Smooth muscle cell (in vitro differentiated cells): ENCODE results near the gene OXSR1. TPM values are rescaled to one million over a fixed set of nuclear protein-coding genes. Genes with fewer than 3 reads are reported as not detected.

Experiments used
- DNase-seq: peaks from one replicate; lab custom pipeline; 2025; ENCODE audit not compliant: unreplicated experiment; lab: John Stamatoyannopoulos, UW
- H2AFZ ChIP-seq: fragments of 200-600 bp; sonication (generic); 2 replicates; pipeline ENCODE4 v1.6.0; 2016; ENCODE audit warnings: antibody characterized with exemption, low read depth, mild to moderate bottlenecking
- H3F3A ChIP-seq: fragments of 200-600 bp; sonication (generic); 2 replicates; pipeline ENCODE4 v1.6.0; 2017; ENCODE audit warnings: antibody characterized with exemption, low read depth
- H3K27ac ChIP-seq: fragments of 200-600 bp; sonication (generic); 2 replicates; pipeline ENCODE4 v1.5.1; 2016; ENCODE audit warnings: low read depth, mild to moderate bottlenecking
- H3K27me3 ChIP-seq: fragments of 200-600 bp; sonication (generic); 2 replicates; pipeline ENCODE4 v1.6.1; 2016; ENCODE audit warnings: low read depth, mild to moderate bottlenecking
- H3K36me3 ChIP-seq: fragments of 200-600 bp; sonication (generic); 2 replicates; pipeline ENCODE4 v1.5.1; 2016; ENCODE audit warnings: low read depth
- H3K4me1 ChIP-seq: fragments of 200-600 bp; sonication (generic); 2 replicates; pipeline ENCODE4 v1.5.1; 2016; ENCODE audit warnings: low read depth
- H3K4me2 ChIP-seq: fragments of 200-600 bp; sonication (generic); 2 replicates; pipeline ENCODE4 v1.6.0; 2016; ENCODE audit warnings: mild to moderate bottlenecking
- H3K4me3 ChIP-seq: fragments of 200-600 bp; sonication (generic); 2 replicates; pipeline ENCODE4 v1.5.1; 2016; ENCODE audit warnings: mild to moderate bottlenecking
- H3K79me2 ChIP-seq: fragments of 200-600 bp; sonication (generic); 2 replicates; pipeline ENCODE4 v1.6.0; 2016; ENCODE audit warnings: low read depth, mild to moderate bottlenecking
- H3K9ac ChIP-seq: fragments of 200-600 bp; sonication (generic); 2 replicates; pipeline ENCODE4 v1.6.0; 2016; ENCODE audit warnings: low read depth
- H3K9me3 ChIP-seq: fragments of 200-600 bp; sonication (generic); replicated peaks from 2 replicates; pipeline ENCODE4 v1.5.1; 2016; ENCODE audit warnings: low read depth
- H4K20me1 ChIP-seq: fragments of 200-600 bp; sonication (generic); 2 replicates; pipeline ENCODE4 v1.6.0; 2016; ENCODE audit warnings: low read depth
- WGBS: methylation state at CpG from one replicate; pipeline ENCODE4 v1.1.7; 2016; ENCODE audit warnings: low lambda C conversion rate; 5-methylcytosine and 5-hydroxymethylcytosine counted together
- polyA plus RNA-seq: library from polyadenylated mRNA; unstranded; fragments of >200 nt; fragmentation: Nextera tagmentation; extraction: Ambion mirVana; gene quantifications from 2 replicates; pipeline ENCODE4 v1.2.1, GENCODE V29; 2016
- total RNA-seq: library from RNA; depleted of rRNA; stranded (reverse); fragments of >200 nt; gene quantifications from 2 replicates; pipeline ENCODE4 v1.2.3, GENCODE V29; 2014
- TF ChIP-seq, protein P1 (sequence below): fragments of 200-600 bp; sonication (generic); IDR thresholded peaks from 2 replicates; pipeline ENCODE4 v1.5.1; 2017; ENCODE audit warnings: borderline replicate concordance, mild to moderate bottlenecking, antibody characterized with exemption; ENCODE audit not compliant: insufficient read depth, poor library complexity, severe bottlenecking

The OXSR1 gene
- total and polyA plus RNA-seq, 2 experiments from 2014 or later = 11.9 to 50.6 TPM

DNA sequence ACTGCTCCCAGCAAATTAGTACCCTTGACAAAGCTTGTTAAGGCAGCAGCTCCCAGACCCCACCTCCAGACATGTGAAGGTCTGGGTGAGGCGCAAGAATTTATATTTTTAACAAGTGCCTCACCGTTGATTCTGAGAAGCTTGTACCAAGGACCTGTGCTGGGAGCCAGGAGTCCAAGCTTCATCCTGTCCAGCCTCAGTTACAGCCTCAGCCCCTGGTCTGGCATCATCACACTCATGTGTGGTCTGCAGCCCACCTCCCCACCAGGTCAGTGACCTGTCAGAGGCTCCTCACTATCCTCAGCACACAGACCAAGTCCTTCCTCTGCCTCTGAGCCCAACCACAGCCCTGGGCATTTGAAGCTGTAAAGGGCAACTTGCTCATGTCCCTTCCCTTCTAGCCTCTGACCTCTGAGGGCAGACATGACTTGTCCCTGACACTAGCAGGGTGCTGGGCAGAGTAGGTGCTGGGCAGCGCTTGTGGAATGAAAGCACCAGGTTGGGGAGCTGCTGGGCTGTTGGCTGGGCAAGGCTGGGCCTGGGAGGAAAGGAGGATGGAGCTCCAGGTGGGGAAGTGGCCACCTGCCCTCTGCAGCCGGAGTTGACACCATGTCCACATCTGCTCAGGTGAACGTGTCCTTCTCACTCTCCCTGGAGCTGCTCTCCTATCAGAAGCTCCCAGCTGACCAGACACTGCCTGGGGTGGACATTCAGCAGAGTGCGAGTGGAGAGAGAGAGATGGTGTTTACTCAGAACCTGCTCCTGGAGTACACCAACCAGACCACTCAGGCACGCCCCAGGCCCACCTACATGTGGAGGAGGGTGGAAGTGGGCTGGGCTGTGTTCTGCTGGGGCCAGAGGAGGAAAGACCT, 45.3 kb upstream of the OXSR1 start:
- H2AFZ ChIP-seq = no peak overlapping the region
- no peak overlapping the region for H3K9ac ChIP-seq
- peaks cover 10% of the 10 kb centered on the region for H4K20me1 ChIP-seq
- no peaks in the 10 kb centered on the region for H3K79me2 ChIP-seq
- no peaks in the 10 kb centered on the region for H3F3A ChIP-seq
- 96% methylated on average over 6 of the region's 7 CpGs for WGBS
- TF ChIP-seq, protein P1, sequence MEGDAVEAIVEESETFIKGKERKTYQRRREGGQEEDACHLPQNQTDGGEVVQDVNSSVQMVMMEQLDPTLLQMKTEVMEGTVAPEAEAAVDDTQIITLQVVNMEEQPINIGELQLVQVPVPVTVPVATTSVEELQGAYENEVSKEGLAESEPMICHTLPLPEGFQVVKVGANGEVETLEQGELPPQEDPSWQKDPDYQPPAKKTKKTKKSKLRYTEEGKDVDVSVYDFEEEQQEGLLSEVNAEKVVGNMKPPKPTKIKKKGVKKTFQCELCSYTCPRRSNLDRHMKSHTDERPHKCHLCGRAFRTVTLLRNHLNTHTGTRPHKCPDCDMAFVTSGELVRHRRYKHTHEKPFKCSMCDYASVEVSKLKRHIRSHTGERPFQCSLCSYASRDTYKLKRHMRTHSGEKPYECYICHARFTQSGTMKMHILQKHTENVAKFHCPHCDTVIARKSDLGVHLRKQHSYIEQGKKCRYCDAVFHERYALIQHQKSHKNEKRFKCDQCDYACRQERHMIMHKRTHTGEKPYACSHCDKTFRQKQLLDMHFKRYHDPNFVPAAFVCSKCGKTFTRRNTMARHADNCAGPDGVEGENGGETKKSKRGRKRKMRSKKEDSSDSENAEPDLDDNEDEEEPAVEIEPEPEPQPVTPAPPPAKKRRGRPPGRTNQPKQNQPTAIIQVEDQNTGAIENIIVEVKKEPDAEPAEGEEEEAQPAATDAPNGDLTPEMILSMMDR = no peak
- H3K9me3 ChIP-seq = no peaks in the 10 kb centered on the region
- H3K27ac ChIP-seq = no peak overlapping the region
- H3K4me3 ChIP-seq = no peak overlapping the region
- no peak overlapping the region for H3K4me2 ChIP-seq
- peaks cover 2% of the 10 kb centered on the region for H3K36me3 ChIP-seq
- no peaks in the 10 kb centered on the region for H3K27me3 ChIP-seq
- no peaks in the 10 kb centered on the region for H3K4me1 ChIP-seq
- DNase-seq = no peak

DNA sequence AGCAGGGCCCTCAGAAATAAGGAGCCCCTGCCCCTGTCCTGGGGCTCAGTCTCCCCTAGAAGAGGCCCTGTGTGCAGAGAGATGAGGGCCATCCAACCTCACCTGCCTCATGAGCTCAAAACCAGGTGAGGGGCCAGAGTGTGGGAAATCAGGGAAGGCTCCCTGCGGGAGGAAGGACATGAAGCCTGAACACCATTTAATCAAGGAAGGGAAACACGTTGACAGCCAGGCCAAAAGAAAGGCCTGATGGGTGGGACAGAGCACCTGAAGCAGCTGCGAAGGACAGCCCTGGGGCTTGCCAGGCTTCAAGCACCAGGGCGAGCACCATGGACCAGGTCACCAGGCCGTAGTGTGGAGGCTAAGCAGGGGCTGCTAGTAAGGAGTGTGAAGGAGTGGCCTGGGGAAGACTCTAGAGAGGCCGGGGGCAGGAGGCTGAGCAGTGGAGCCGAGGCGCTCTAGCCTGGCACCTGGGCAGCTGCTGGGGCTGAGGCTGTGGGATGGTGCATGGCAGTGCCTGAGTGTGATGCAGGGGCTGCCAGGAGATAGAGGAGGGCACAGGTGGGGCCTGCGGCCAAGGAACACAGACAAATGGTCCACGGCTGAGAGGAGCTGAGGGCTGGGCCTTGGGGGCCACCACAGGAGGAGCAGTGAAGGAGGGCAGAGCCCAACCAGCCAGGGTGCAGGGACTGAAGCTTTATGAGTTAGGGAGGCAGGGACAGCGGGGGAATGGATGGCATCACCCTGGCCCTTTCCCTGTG, 44.5 kb upstream of the OXSR1 start:
- Histone ChIP-seq H3K27ac (no peak overlapping the region), H3K27me3 (no peaks in the 10 kb centered on the region), H3K9me3 (no peaks in the 10 kb centered on the region), H2AFZ (no peak overlapping the region), H3F3A (no peaks in the 10 kb centered on the region), H3K36me3 (peaks cover 4% of the 10 kb centered on the region), H3K4me3 (no peak overlapping the region), H3K79me2 (no peaks in the 10 kb centered on the region), H4K20me1 (peaks cover 11% of the 10 kb centered on the region), H3K4me1 (no peaks in the 10 kb centered on the region), H3K9ac (no peak overlapping the region), H3K4me2 (no peak overlapping the region)
- DNase-seq = no peak
- TF ChIP-seq, protein P1 = no peak
- 95% methylated on average over 11 of the region's 11 CpGs for WGBS

DNA sequence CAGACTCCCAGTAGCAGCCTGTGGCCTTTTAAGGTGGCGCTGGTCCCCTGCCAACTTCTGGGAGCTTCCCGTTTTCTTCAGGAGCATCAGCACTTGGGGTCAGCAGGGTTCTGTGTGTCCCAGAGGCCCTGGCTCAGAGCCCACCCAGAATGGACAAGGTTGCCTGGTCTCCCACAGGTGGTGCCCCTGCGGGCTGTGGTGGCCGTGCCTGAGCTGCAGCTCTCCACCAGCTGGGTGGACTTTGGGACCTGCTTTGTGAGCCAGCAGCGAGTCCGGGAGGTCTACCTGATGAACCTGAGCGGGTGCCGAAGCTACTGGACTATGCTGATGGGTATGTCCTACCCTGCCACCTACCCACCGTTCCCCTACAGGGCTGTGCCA, 43.9 kb upstream of the OXSR1 start:
- Histone ChIP-seq H3K27ac (no peak overlapping the region), H3K79me2 (no peaks in the 10 kb centered on the region), H3K4me1 (no peaks in the 10 kb centered on the region), H3K9me3 (no peaks in the 10 kb centered on the region), H3K4me2 (no peak overlapping the region), H2AFZ (no peak overlapping the region), H4K20me1 (peaks cover 15% of the 10 kb centered on the region), H3K9ac (no peak overlapping the region), H3F3A (no peaks in the 10 kb centered on the region), H3K27me3 (no peaks in the 10 kb centered on the region), H3K36me3 (peaks cover 4% of the 10 kb centered on the region), H3K4me3 (no peak overlapping the region)
- DNase-seq = no peak
- TF ChIP-seq, protein P1 = no peak
- WGBS = 98% methylated on average over 8 of the region's 9 CpGs
